ENCODE measurements around the gene TMEM154.

DNA sequence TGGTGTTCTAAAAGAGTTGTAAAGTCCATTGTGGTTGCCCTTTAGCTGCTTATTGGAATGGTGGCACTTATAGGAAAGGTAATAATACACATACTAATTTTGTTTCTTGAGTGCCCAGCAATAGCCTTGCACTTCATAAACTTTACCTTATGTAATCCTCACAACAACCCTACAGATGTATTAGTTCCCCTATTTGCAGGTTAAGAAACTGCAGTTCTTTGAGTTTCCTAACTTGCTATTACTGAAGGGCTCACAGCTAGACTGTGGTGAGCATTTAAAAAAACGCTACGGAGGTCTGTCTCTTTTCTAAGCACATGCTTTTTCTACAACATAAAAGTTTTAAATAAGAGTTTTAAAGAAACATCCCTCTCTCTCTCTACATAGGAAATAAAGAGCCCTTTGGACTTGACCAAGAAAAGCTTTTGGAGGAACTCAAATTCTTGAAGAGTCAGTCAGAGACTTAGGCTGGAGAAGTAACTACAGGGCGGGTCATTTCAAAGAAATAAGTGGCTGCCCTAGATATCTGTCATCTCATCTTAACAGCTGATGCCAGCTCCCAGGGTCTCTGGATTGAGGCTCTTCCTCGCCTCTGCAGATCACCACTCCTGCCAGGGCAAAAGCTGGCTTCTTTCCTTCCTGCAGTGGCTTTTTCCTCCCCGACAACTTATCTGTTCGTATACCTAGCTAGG lies 101.9 kb downstream of the TMEM154 start:
- TF ChIP-seq POLR2A (IDR thresholded peaks at IDR 0.05) (no peak), EP300 (IDR thresholded peaks at IDR 0.05) (no peak)
- TF ChIP-seq, protein P1, sequence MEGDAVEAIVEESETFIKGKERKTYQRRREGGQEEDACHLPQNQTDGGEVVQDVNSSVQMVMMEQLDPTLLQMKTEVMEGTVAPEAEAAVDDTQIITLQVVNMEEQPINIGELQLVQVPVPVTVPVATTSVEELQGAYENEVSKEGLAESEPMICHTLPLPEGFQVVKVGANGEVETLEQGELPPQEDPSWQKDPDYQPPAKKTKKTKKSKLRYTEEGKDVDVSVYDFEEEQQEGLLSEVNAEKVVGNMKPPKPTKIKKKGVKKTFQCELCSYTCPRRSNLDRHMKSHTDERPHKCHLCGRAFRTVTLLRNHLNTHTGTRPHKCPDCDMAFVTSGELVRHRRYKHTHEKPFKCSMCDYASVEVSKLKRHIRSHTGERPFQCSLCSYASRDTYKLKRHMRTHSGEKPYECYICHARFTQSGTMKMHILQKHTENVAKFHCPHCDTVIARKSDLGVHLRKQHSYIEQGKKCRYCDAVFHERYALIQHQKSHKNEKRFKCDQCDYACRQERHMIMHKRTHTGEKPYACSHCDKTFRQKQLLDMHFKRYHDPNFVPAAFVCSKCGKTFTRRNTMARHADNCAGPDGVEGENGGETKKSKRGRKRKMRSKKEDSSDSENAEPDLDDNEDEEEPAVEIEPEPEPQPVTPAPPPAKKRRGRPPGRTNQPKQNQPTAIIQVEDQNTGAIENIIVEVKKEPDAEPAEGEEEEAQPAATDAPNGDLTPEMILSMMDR (IDR thresholded peaks at IDR 0.05): no peak

Data from tibial nerve (tissue), 4 donors.